ENCODE data around the gene HAUS3. TPM values are rescaled to one million over a fixed set of nuclear protein-coding genes. Genes with fewer than 3 reads are reported as not detected.

HAUS3 gene
- total RNA-seq, 1 experiment from 2014 or later, result 9.5 TPM

- Histone ChIP-seq H3K27ac (ENCODE audit: low read length) (no peak overlapping the region), H3K36me3 (ENCODE audit: low read depth, low read length) (no peaks in the 10 kb centered on the region), H4K20me1 (ENCODE audit: low read length) (no peaks in the 10 kb centered on the region), H2AFZ (ENCODE audit: low read length) (no peak overlapping the region), H3K27me3 (ENCODE audit: low read length) (no peaks in the 10 kb centered on the region), H3K4me2 (ENCODE audit: low read length) (no peak overlapping the region), H3F3A (ENCODE audit: low read length, unreplicated experiment) (no peaks in the 10 kb centered on the region), H3K79me2 (ENCODE audit: low read length) (no peaks in the 10 kb centered on the region), H3K9ac (ENCODE audit: low read length) (no peak overlapping the region), H3K9me2 (replicated peaks; ENCODE audit: low read length) (no peaks in the 10 kb centered on the region), H3K4me1 (ENCODE audit: insufficient read depth, low read length) (peaks cover 11% of the 10 kb centered on the region), H3K4me3 (ENCODE audit: low read length) (no peak overlapping the region), H3K9me3 (ENCODE audit: low read length) (no peaks in the 10 kb centered on the region)
- ATAC-seq (no peak), DNase-seq (no peak)
- no TSS peak for BruUV-seq (replicated peaks)
- TF ChIP-seq, protein P1, sequence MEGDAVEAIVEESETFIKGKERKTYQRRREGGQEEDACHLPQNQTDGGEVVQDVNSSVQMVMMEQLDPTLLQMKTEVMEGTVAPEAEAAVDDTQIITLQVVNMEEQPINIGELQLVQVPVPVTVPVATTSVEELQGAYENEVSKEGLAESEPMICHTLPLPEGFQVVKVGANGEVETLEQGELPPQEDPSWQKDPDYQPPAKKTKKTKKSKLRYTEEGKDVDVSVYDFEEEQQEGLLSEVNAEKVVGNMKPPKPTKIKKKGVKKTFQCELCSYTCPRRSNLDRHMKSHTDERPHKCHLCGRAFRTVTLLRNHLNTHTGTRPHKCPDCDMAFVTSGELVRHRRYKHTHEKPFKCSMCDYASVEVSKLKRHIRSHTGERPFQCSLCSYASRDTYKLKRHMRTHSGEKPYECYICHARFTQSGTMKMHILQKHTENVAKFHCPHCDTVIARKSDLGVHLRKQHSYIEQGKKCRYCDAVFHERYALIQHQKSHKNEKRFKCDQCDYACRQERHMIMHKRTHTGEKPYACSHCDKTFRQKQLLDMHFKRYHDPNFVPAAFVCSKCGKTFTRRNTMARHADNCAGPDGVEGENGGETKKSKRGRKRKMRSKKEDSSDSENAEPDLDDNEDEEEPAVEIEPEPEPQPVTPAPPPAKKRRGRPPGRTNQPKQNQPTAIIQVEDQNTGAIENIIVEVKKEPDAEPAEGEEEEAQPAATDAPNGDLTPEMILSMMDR (conservative IDR thresholded peaks at IDR 0.05; ENCODE audit: low read depth, low read length), result no peak
- TF ChIP-seq EZH2 (IDR thresholded peaks at IDR 0.05; ENCODE audit: low read length, unreplicated experiment), result no peak
- no peak for TF ChIP-seq EZH2phosphoT487 (IDR thresholded peaks at IDR 0.05; ENCODE audit: borderline replicate concordance, low read length)
- ChIA-PET POLR2A (ENCODE audit: unreplicated experiment) (interaction anchor here (0.5 kb wide), 1 partner anchor 126 kb away, joined by 3 read pairs; no protein-coding TSS in a partner anchor), CTCF (no interaction called here)
- intact Hi-C loops (cut with micrococcal nuclease), result no loop called here
Measured at GRCh38 chr4:2288051-2288541, 46.2 kb upstream of the HAUS3 start.

DNA sequence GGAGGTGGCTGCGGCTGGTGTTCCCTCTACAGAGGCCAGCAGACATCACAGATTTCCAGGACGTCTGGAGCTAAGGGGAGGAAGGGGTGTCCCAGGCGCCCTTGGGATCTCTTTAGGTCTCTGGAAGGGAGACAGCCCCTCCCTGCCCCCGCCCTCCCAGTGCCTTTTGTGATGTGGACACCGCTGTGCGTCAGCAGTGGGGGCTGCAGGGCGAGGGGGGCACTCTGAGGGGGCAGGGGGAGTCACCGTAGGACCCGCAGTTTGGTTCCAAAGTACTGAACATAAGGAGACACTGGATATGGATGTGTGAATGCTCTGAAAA lies 45.6 kb upstream of the HAUS3 start:
- Histone ChIP-seq H3K4me1 (ENCODE audit: insufficient read depth, low read length) (peaks cover 11% of the 10 kb centered on the region), H3K79me2 (ENCODE audit: low read length) (no peaks in the 10 kb centered on the region), H3K9me2 (replicated peaks; ENCODE audit: low read length) (no peaks in the 10 kb centered on the region), H3K27ac (ENCODE audit: low read length) (no peak overlapping the region), H3K27me3 (ENCODE audit: low read length) (no peaks in the 10 kb centered on the region), H3K36me3 (ENCODE audit: low read depth, low read length) (no peaks in the 10 kb centered on the region), H3K9ac (ENCODE audit: low read length) (no peak overlapping the region), H3K4me2 (ENCODE audit: low read length) (no peak overlapping the region), H3F3A (ENCODE audit: low read length, unreplicated experiment) (no peaks in the 10 kb centered on the region), H3K9me3 (ENCODE audit: low read length) (no peaks in the 10 kb centered on the region), H4K20me1 (ENCODE audit: low read length) (no peaks in the 10 kb centered on the region), H3K4me3 (ENCODE audit: low read length) (no peak overlapping the region), H2AFZ (ENCODE audit: low read length) (no peak overlapping the region)
- no peak for TF ChIP-seq EZH2 (IDR thresholded peaks at IDR 0.05; ENCODE audit: low read length, unreplicated experiment)
- TF ChIP-seq, protein P1 (conservative IDR thresholded peaks at IDR 0.05; ENCODE audit: low read depth, low read length), result no peak
- TF ChIP-seq EZH2phosphoT487 (IDR thresholded peaks at IDR 0.05; ENCODE audit: borderline replicate concordance, low read length), result no peak
- BruUV-seq (replicated peaks), result no TSS peak
- POLR2A ChIA-PET (ENCODE audit: unreplicated experiment), result interaction anchor here (0.5 kb wide), 1 partner anchor 126 kb away, joined by 3 read pairs; no protein-coding TSS in a partner anchor
- ATAC-seq (no peak), DNase-seq (no peak)
- intact Hi-C loops (cut with micrococcal nuclease), result no loop called here
- CTCF ChIA-PET, result no interaction called here

- no peak overlapping the region for H3K4me3 ChIP-seq (ENCODE audit: low read length)
- no peak overlapping the region for H3K9ac ChIP-seq (ENCODE audit: low read length)
- no peaks in the 10 kb centered on the region for H3K9me2 ChIP-seq (replicated peaks; ENCODE audit: low read length)
- no peak overlapping the region for H3K27ac ChIP-seq (ENCODE audit: low read length)
- ChIA-PET POLR2A (ENCODE audit: unreplicated experiment) (no interaction called here), CTCF (no interaction called here)
- H3K4me2 ChIP-seq (ENCODE audit: low read length), result no peak overlapping the region
- no peak for TF ChIP-seq EZH2 (IDR thresholded peaks at IDR 0.05; ENCODE audit: low read length, unreplicated experiment)
- TF ChIP-seq, protein P1 (conservative IDR thresholded peaks at IDR 0.05; ENCODE audit: low read depth, low read length), result no peak
- no peak for TF ChIP-seq EZH2phosphoT487 (IDR thresholded peaks at IDR 0.05; ENCODE audit: borderline replicate concordance, low read length)
- no peaks in the 10 kb centered on the region for H3K9me3 ChIP-seq (ENCODE audit: low read length)
- no peaks in the 10 kb centered on the region for H3K79me2 ChIP-seq (ENCODE audit: low read length)
- no peak overlapping the region for H2AFZ ChIP-seq (ENCODE audit: low read length)
- no peaks in the 10 kb centered on the region for H3F3A ChIP-seq (ENCODE audit: low read length, unreplicated experiment)
- H4K20me1 ChIP-seq (ENCODE audit: low read length), result no peaks in the 10 kb centered on the region
- intact Hi-C loops (cut with micrococcal nuclease), result no loop called here
- no peaks in the 10 kb centered on the region for H3K36me3 ChIP-seq (ENCODE audit: low read depth, low read length)
- H3K4me1 ChIP-seq (ENCODE audit: insufficient read depth, low read length), result peaks cover 11% of the 10 kb centered on the region
- ATAC-seq (no peak), DNase-seq (no peak)
- H3K27me3 ChIP-seq (ENCODE audit: low read length), result no peaks in the 10 kb centered on the region
- BruUV-seq (replicated peaks), result no TSS peak
Measured at GRCh38 chr4:2286904-2287593, 45.1 kb upstream of the HAUS3 start.
